ENCODE results near the gene CCDC171.
"Not testable (repeated sequence)": the region's sequence is repeated elsewhere in the genome, so short reads cannot be mapped to it uniquely, and the experiment has no call there.

CCDC171 gene

DNA sequence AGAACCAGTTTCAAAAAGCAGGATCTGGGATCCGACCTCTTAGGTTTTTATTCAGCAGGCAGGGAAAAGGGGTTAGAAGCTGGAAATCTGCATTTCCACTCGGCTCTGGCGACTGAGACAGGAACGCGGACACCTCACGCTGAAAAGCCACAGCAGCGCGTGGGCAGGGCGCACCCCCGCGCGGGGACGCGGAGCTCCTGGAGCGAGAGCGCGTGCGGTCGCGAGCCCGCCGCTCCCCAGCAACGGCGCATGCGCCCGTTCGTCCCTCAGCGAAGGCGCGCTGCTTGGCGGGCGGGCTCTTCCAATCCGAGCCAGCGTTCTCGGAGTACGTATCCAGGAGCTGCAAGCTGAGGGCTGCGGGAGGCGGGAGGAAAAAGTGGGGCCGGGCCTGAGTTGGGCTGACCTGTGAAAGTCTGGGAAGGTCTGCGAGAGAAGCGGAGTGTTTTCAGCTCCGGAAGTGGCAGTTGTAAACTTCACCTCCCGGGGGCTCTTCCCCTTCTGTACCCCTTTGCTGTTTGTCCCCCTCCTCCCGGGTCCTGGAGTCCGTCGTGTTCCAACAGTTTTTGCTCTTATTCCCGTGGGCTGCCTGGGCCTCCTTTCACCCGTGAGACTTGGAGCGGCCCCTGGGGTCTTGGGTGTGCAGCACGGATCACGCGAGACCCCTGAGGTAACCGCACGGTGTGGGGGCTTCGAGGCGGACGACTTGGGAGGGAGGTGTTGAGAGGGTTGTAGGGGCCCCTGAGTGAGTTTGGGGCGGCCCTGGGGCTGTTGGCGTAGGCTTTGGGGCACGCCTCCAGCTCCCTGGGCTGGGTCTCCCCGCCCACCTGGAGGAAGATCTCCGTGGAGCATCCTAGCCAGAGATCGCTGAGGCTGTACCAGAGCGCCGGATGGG, at the start of gene CCDC171:
CCDC171 (plus strand) TSS at position 408 of the 892 bp plus-strand sequence. CDS start 11,046 bp downstream, outside the sequence.
- DNase-seq, result peak; percentile 88

DNA sequence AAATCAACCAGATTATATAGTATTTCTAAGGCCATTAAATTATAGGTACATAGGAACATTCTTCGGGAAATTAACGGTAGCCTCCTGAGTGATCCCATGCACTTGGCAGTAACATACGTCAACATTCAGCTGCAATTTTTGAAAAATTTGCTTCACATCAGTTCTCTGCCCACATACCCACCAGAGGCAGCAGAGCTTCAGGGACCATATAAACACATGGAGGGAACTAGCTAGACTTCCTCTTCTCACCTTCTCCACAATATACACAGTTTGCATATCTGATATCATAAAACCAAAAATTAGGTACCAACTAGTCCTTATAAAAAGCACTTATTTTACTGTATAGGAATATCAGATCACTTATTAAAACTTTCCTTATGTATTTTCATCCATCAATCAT, 46.9 kb upstream of the CCDC171 start:
- no peak for DNase-seq

DNA sequence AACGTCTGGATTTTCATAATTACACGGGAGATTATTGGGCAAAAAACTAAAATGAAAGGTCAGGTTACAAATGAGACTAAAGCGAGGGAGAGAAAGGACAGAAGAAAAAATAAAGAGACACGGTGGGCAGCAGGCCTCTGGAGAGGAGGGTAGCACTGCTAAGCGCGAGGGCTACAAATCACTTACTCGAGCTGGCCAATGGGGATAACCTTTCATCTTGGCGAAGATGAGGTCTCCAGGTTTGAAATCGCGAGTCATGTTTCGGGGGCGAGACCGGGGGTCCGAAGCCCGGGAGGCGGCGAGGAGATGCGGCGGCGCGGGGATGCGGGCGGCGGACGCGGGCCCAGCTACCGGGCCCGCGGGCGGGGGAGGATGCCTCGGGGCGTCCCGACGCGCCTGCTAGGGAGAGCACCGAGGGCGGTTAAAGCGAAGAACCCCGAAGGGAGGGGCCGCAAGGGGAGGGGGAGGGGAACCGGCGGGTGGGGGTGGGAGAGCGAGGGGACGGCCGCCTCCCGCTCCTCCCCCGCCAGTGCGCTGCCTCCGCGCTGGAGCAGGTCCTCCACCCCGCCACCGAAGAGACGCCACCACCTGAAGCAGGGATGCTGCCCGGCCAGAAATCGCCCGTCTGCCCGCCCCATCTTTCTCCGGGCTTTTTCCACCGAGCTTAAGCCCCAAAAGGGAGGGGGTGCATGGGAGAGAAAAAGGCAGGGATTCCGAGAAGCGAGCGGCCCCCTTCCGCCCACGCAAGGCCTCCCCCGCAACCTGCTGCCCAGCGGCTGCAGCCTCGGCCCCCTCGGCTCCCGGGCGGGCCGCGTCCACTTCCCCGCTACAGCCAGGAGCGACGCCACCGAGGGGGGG, 42.7 kb upstream of the CCDC171 start:
- peak; percentile 73 for DNase-seq

DNA sequence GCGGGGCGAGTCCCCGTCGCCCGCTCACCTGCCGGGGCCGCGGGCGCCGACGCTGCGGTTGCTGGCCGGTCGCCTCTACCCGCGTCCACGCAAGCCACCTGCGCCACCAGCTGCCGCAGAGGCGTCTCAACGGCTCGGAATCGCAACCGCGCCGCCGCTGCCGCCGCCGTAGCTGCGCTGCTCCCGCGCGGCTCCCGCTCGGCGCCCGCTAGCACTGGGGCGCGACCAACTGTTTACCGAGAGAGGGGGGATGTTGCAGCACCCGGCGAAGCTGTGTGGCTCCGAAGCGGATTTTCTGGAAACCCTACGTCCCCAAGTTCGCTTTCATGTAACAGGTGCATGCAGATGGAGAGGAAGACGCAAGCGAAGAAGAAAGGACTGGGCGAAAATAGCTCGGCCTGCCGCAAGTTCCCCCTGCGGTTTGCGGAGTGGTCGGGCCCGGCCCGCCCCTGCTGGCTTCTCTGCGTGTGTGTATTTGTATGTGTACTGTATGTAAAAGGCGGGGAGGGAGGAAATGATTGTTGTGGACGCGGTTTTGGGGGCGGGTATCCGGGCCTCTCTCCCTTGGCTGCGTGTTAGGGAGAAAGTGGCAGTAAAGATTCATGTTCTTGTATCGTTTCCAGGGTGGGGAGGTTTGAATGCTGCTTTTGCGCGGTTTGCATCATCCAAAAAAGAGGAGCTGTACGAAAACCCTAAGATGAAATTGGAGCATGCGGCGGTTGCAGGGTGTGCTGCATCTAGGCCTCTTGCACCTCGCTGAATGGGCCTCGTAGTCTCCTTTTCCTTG, 41.9 kb upstream of the CCDC171 start, which contains the start of gene PSIP1:
PSIP1 (minus strand) TSS at position 182 of the 787 bp plus-strand sequence. CDS start 782 bp downstream, outside the sequence.
- DNase-seq, result peak; percentile 90

DNA sequence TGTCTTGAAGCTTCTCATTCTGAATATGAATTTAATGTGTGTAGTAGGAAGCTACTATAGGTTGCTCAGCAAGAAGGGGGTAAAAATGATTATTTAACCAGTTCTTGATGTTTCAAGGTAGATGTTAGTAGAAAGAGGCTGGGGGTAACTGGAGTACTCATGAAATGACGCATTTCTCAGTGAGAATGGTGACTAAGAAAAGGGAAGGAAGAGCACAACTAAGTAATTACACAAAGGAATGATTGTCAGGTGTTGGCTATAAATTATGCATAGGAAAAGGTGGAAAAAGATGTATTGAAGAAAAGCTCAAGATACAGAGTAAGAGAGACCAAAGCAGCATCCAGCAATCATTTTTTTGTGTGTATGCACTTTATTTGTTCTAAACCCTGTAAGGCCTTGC, 40.6 kb upstream of the CCDC171 start:
- DNase-seq, result no peak

DNA sequence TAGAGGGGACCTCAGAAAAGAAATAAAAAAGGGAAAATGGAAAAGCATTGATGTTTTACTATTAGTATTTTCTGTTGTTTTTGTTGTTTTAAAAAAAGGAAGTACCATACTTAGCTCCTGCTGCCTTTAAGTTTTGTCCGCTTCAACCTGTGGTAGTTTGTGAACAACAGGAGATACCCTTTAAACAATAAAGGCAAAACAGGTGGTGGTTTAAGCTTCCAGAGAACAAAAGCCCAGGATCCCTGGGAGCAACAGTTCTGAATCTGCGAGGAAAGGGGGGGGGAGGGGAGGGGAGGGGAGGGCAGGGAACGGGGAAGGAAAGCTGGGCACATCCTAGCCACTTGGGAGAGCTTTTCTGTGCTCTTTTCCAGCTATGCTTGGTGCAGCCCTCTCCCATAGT, 40.0 kb upstream of the CCDC171 start:
- no peak for DNase-seq

DNA sequence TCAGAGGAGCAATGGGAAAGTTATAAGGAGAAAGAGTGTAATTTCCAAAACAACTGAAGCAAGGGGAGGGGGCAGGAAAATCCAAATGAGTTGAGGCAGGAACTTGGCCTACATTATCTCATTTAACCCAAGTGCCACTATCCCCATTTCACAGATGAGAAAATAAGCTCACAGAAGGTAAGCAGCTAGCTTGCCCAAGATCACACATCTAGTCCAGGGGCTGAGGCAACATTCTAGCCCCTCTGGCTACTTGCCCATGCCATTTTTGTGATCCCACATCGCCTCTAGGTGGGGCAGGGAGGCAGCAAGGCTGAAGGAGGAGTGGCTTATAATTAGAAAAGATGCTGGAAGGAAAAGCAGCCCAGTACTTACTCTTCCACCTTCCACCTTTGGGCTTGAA, 39.5 kb upstream of the CCDC171 start:
- DNase-seq, result no peak

DNA sequence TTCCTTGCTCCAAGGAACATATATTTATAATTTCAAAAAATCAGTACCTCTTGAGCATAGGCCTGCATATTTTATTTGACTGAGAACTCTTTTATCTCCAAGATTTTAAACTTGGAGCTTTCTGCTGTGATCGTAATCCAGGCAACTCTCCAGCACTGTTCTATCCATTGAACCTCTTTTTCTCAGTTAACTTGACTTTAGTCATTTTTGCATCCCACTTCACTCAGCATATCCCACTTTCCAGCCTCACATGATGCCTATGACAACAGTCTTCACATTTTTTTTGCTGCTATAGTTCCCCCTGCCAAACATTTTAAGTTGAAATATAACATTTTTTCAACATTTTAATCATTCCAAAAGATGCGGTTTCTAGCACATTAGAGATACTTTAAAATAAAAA, 33.0 kb upstream of the CCDC171 start:
- DNase-seq, result no peak

DNA sequence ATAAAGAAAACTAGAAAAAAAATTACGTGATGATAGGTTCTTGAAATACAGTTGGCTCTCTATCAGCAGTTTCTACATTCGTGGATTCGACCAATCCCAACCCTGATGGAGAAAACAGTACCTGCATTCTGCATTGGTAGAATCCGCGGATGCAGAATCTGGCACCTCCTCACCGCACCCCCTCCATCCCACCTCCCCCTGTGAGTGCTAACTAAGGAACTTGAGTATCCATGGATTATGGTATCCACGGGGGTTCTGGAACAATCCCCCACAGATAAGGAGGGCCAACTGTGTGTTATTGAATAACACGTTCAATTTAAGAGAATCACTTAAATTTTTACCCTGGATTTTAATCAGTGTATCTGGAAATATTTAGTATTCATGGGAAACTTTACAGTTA, 31.6 kb upstream of the CCDC171 start:
- no peak for DNase-seq

DNA sequence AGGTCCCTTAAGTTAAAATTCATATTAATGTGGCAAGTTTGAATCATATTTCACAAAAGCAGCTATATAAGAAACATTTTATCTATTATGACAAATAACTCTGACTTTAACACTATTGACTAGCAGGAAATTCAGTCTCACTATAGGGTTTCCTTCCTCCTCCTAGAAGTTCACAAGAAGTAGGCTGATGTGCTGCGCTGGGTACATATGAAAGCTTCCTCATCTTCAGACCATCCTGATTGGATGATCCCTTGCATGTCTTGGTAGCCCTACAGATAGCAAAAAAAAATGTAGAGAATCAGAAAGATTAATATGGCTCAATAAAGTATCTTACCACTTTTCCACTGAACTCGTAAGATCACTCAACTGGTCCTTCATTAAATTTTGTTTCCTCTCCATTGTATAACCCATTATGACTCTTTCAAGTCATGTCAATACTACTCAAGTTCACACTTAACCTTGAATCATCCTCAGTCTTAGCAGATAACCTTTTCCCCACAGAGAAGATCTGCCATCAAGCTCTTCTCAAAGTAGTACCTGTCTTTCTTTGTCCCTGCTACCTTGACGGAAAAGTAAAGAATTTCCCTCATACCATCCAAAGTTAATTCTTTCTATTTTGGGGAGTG, 30.6 kb upstream of the CCDC171 start:
- DNase-seq, result no peak

DNA sequence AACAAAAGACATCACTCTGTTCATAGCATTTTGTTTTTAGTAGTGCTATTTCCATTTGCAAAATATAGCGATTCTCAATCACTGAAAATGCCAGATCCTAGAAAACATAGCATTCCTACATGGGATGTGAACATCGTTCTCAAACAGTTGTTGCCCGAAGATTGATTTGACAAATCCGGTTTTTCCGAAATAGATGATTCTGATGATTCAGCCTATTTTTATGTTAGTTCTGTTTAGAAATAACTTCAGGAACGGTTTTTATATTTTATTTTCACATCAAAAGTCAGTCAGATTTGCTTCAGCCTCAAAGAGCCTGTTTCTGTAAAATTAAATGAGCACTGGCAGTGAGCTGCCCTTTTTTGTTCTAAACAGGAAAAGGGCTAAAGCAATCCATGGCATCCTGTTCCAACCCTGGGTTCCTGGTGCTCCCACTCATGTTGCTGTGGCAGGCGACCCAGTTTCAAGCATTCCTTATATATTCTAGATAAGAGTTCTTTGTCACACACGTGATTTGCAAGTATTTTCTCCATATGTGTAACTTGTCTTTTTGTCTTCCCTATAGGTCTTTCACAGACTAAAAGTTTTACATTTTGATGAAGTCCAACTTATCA, 27.9 kb upstream of the CCDC171 start:
- no peak for DNase-seq

DNA sequence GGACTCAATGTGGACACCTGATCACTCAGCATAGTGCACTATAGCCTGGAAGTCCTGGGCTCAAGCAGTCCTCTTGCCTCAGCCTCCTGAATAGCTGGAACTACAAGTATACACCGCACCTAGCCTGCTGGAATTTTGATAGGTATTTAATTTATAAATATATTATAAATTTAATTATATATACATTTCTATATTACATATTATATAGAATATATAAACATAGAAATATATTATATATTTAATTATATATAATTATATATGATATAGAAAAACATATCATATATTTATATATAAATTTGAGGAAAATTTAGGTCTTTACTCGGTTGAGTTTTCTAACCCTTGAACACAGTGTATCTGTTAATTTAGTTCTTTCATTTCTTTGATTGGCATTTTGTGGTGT, 26.9 kb upstream of the CCDC171 start:
- no peak for DNase-seq

DNA sequence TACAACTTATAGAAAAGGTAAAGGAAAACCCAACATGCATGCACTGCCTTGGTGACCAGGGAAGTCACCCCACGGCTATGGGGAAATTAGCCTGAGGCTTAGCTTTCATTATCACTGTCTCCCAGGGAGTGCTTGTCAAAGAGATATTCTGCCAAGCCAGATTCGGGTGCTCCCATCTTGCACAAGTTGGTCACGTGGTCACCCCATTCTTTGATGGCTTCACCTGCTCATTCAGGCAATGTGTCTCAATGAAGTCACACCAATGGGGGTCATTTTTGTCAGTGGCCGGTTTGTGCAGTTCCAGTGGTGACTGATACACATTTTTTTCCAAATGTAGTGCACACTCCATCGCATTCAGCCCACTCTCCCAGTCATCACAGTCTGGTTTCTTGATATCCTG, 25.8 kb upstream of the CCDC171 start:
- DNase-seq, result not testable (repeated sequence)

DNA sequence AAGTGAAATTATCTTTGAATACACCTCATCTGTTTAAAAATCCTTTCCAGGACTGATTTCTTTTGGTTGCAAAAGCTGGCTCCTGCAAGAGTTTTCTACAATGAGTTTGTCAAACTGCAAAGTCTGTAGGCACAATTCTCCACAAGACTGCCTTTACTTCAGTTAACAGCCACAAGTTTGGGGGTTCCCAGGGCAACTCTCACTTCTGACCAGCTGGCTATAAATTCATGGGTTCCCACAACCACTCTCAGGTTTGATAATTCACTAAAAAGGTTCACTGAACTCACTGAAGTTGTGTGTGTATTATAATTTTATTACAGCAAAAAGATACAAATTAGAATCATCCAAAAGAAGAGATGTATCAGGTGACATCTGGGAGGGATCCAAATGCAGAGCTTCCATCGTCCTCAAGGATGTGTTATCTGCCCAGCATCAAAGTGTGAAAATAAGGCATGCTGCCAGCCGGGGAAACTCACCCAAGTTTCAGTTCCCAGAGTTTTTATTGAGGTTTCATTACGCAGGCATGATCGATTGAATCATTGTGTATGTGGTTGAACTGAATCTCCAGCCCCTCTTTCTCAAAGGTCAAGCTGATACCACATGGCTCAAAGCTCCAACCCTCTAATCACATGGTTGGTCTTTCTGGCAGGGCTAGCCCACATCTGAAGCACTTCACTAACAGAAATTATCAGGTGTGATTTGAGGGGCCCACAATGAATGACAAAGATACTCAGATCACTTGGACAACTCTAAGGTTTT, 23.1 kb upstream of the CCDC171 start:
- no peak for DNase-seq

DNA sequence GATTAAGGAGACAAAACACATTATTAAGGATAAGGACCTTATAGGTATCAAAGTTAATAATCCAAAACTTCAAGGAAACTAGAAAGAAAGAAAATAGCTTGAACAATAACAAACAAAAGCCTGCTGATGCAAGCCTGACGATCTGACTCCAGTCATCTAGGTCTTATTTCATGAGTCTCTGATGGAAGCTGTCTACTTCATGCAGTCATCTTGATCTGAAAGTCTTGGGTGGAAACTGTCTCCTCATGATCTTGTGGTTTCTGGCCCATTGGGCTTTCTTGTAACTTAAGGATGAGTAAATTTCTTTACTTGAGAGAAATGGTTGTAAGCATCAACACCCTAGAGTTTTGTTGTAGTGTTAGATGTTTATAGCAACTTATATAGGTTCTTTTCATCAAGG, 21.5 kb upstream of the CCDC171 start:
- no peak for DNase-seq

DNA sequence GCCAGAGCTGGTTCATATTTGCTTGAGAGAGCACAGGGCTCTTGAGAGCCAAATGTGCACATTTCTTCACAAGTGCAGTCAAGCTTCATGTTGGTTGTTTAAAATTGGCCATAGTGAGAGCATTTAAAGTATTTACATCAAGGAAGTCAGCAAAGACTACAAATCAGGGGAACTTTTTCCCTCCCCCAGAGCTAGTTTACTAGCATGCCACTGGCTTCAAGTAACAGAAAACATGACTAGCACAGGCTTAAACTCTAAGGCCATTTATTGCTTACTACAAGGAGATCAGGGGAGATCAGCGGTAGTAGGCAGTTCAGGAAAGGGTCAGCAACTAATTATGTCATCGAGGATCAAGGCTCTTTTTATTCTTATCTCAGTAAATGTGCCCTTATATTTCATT, 11.0 kb upstream of the CCDC171 start:
- no peak for DNase-seq

DNA sequence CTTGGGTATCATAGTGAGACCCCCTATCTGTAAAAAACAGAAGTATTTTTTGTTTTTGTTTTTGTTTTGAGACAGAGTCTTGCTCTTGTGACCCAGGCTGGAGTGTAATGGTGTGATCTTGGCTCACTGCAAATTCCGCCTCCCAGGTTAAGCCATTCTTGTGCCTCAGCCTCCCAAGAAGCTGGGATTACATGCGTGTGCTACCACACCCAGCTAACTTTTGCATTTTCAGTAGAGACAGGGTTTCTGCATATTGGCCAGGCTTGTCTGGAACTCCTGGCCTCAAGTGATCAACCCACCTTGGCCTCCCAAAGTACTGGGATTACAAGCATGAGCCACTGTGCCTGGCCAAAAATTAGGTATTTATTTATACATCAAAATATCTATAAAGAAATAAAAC, 10.2 kb upstream of the CCDC171 start:
- DNase-seq, result no peak

DNA sequence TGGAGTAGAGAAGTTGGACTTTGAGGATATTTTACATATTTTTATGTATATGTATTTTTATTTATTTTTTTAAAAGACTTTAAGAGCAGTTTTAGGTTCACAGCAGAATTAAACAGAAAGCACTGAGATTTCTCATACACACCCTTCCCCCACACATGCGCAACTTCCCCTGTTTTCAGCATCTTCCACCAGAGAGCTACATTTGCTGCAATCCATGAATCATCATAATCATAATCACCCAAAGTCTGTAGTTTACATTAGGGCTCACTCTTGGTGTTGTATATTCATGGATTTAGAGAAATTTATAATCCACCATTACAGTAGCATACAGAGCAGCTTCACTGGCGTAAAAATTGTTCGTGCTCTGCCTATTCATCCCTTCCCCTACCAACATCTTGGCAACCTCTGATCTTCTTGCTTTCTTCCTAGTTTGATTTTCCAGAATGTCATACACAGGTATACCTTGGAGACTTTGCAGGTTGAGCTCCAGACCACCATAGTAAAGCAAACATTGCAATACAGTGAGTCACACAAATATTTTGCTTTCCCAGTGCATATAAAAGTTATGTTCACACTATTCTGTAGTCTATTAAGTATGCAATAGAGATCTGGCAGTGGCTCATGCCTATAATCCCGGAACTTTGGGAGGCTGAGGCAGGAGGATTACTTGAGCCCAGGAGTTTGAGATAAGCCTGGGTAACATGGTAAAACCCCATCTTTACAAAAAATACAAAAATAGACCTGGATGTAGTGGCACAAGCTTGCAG, 9.6 kb upstream of the CCDC171 start:
- DNase-seq, result no peak

DNA sequence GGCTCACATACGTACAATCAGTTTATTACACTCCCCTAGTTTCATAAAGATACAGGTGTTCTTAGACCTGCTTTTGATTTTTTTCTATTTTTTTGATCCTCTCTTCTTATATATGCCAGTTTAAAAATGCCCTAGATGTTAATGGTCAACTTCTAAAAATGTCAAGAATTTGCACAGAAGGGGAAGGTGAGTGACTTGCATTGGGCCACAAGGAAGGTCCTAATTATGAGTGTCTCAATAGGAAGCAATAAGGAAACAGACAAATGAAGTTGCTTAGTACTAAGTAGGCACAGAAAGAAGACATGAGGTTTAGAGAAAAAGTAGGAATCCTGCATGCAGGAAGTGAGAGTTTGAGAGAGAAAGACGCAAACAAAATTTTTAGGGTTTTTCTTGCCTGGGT, 3.2 kb upstream of the CCDC171 start:
- DNase-seq, result no peak

DNA sequence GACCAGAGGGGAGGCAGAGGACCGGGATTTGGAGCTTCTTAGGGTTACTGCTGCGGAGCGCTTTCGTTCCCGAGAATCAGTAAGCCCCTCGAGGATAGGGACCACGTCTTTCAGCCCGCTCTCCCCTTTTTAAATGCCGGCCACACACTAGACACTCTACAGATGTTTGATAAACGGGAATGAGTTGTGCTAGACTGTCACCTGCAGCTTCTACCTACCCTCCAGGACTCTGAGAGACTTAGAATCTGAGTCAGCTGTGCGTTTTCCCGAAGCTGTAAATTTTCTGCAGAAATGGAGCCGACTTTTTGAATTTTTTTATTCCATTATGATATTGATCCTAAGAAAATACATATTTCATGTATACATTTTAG, 670 bp downstream of the CCDC171 start:
- no peak for DNase-seq

DNA sequence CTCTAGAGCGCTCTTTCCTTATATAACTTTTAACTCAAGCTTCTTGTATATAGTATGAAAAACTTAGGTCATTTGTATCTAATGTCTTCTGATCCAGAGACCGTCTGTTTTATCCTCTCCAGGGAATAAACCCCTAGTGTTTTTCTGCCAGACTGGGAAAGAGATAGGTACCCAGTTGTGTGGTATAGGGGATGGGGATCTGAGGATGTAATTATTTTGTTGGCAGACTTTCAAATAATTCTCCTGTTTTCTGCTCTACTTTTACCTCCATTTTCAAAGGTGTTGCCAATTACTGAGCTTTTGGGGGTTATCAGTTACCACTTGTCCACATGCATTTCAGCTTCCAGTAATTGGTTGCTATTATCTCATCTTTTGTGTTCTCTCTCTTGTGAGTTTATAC, 17.9 kb downstream of the CCDC171 start:
- DNase-seq, result no peak
